ENCODE measurements around the gene LCN1. TPM values are rescaled to one million over a fixed set of nuclear protein-coding genes. Genes with fewer than 3 reads are reported as not detected.

Gene LCN1
- polyA plus RNA-seq, 1 donor from 2014 or later, result not detected

DNA sequence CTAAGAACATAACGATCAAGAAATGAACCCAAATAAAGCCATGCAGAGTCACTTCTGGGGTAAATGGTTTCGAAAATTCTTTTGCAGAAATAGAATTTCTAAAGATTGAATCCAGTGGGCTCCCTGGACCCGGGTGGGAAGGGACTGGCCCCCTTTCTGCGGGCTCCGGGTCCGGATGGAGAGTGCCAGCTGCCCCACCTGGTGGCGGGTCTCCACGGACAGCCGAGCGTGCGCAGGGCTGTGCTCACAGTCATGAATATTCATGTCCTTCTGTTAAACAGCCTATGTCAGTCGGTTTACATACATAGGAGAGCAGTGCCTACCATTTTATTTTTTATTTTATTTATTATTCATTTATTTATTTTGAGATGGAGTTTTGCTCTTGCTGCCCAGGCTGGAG lies 46.3 kb upstream of the LCN1 start:
- no peak overlapping the region for H2AFZ ChIP-seq (ENCODE audit: low read depth, low read length)
- no peak overlapping the region for H3K9ac ChIP-seq (ENCODE audit: low read length)
- no peaks in the 10 kb centered on the region for H3K36me3 ChIP-seq (ENCODE audit: insufficient read depth, low read length)
- no peaks in the 10 kb centered on the region for H3K79me2 ChIP-seq (replicated peaks; ENCODE audit: insufficient read depth, low read length)
- no peaks in the 10 kb centered on the region for H3K9me3 ChIP-seq (ENCODE audit: low read length)
- H3K4me3 ChIP-seq (ENCODE audit: low read length), result no peak overlapping the region
- H3K27me3 ChIP-seq (ENCODE audit: insufficient read depth, low read depth, low read length), result no peaks in the 10 kb centered on the region
- TF ChIP-seq, protein P1, sequence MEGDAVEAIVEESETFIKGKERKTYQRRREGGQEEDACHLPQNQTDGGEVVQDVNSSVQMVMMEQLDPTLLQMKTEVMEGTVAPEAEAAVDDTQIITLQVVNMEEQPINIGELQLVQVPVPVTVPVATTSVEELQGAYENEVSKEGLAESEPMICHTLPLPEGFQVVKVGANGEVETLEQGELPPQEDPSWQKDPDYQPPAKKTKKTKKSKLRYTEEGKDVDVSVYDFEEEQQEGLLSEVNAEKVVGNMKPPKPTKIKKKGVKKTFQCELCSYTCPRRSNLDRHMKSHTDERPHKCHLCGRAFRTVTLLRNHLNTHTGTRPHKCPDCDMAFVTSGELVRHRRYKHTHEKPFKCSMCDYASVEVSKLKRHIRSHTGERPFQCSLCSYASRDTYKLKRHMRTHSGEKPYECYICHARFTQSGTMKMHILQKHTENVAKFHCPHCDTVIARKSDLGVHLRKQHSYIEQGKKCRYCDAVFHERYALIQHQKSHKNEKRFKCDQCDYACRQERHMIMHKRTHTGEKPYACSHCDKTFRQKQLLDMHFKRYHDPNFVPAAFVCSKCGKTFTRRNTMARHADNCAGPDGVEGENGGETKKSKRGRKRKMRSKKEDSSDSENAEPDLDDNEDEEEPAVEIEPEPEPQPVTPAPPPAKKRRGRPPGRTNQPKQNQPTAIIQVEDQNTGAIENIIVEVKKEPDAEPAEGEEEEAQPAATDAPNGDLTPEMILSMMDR (IDR thresholded peaks at IDR 0.05; ENCODE audit: poor library complexity, severe bottlenecking), result peak; percentile 67
- TF ChIP-seq MXI1 (conservative IDR thresholded peaks at IDR 0.05; ENCODE audit: poor library complexity, severe bottlenecking), result no peak
- TF ChIP-seq EP300 (conservative IDR thresholded peaks at IDR 0.05; ENCODE audit: poor library complexity, severe bottlenecking), result no peak
- TF ChIP-seq SMC3 (conservative IDR thresholded peaks at IDR 0.05; ENCODE audit: poor library complexity), result peak; percentile 68
- TF ChIP-seq, protein P2, sequence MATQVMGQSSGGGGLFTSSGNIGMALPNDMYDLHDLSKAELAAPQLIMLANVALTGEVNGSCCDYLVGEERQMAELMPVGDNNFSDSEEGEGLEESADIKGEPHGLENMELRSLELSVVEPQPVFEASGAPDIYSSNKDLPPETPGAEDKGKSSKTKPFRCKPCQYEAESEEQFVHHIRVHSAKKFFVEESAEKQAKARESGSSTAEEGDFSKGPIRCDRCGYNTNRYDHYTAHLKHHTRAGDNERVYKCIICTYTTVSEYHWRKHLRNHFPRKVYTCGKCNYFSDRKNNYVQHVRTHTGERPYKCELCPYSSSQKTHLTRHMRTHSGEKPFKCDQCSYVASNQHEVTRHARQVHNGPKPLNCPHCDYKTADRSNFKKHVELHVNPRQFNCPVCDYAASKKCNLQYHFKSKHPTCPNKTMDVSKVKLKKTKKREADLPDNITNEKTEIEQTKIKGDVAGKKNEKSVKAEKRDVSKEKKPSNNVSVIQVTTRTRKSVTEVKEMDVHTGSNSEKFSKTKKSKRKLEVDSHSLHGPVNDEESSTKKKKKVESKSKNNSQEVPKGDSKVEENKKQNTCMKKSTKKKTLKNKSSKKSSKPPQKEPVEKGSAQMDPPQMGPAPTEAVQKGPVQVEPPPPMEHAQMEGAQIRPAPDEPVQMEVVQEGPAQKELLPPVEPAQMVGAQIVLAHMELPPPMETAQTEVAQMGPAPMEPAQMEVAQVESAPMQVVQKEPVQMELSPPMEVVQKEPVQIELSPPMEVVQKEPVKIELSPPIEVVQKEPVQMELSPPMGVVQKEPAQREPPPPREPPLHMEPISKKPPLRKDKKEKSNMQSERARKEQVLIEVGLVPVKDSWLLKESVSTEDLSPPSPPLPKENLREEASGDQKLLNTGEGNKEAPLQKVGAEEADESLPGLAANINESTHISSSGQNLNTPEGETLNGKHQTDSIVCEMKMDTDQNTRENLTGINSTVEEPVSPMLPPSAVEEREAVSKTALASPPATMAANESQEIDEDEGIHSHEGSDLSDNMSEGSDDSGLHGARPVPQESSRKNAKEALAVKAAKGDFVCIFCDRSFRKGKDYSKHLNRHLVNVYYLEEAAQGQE (IDR thresholded peaks at IDR 0.05; ENCODE audit: borderline replicate concordance), result no peak
- no peak for TF ChIP-seq TAF1 (IDR thresholded peaks at IDR 0.05; ENCODE audit: low read depth)
- peak; percentile 56 for TF ChIP-seq RAD21 (conservative IDR thresholded peaks at IDR 0.05)
- no peak for TF ChIP-seq EZH2 (IDR thresholded peaks at IDR 0.05; ENCODE audit: borderline replicate concordance, insufficient read depth, low read length, poor library complexity, severe bottlenecking)
- no peak for TF ChIP-seq POLR2AphosphoS5 (IDR thresholded peaks at IDR 0.05)
- H3K9me2 ChIP-seq (ENCODE audit: insufficient read depth, low read length), result no peaks in the 10 kb centered on the region
- H3F3A ChIP-seq (ENCODE audit: insufficient read depth, low read length, poor library complexity, severe bottlenecking), result no peaks in the 10 kb centered on the region
- no peak overlapping the region for H3K27ac ChIP-seq (ENCODE audit: low read length)
- no peaks in the 10 kb centered on the region for H4K20me1 ChIP-seq (ENCODE audit: insufficient read depth)
- H3K4me2 ChIP-seq (ENCODE audit: low read length), result no peak overlapping the region

DNA sequence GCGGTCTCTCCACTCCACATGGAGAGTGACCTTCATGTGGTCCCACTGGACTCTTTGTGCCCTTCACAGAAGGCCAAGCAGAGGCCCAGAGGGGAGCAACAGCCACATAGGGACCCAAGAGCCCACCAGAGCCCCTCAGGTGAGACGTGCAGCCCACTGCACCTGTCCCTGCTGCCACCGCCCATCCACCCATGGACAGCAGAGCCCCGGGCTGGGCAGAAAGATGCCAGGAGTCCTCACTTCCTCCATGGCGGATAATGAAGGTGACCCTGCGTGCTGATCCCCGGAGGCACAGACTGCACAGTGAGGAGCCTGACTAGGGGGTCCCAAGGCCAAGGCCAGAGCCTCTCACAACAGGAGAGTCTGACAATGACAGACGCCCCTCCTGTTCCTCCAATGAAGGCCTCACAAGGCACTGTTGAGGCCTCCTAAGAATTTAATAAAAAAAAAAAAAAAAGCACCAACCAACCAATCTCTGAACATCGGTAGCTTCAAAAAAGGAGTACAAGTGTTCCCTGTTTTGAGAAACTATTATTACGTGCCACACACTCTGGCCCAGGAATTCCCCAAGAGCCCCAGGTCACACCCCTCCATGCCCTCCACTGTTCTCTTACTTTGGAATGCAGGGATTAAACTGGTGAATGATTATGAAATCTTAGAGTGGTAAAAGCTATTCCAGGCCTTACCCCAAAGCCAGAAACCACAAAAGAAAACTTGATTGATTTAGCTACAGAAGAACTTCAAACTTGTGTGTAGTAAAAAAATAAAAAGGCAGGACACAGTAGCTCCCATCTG lies 44.5 kb upstream of the LCN1 start:
- Histone ChIP-seq H3K9me3 (ENCODE audit: low read length) (no peaks in the 10 kb centered on the region), H3K79me2 (replicated peaks; ENCODE audit: insufficient read depth, low read length) (no peaks in the 10 kb centered on the region), H3K9ac (ENCODE audit: low read length) (no peak overlapping the region), H3K9me2 (ENCODE audit: insufficient read depth, low read length) (no peaks in the 10 kb centered on the region), H3K36me3 (ENCODE audit: insufficient read depth, low read length) (no peaks in the 10 kb centered on the region), H3K4me3 (ENCODE audit: low read length) (no peak overlapping the region), H3F3A (ENCODE audit: insufficient read depth, low read length, poor library complexity, severe bottlenecking) (no peaks in the 10 kb centered on the region), H3K4me2 (ENCODE audit: low read length) (no peak overlapping the region), H3K27me3 (ENCODE audit: insufficient read depth, low read depth, low read length) (no peaks in the 10 kb centered on the region), H4K20me1 (ENCODE audit: insufficient read depth) (no peaks in the 10 kb centered on the region), H2AFZ (ENCODE audit: low read depth, low read length) (no peak overlapping the region), H3K27ac (ENCODE audit: low read length) (no peak overlapping the region)
- TF ChIP-seq RAD21 (conservative IDR thresholded peaks at IDR 0.05) (no peak), MXI1 (conservative IDR thresholded peaks at IDR 0.05; ENCODE audit: poor library complexity, severe bottlenecking) (no peak)
- TF ChIP-seq, protein P2 (IDR thresholded peaks at IDR 0.05; ENCODE audit: borderline replicate concordance), result no peak
- TF ChIP-seq, protein P1 (IDR thresholded peaks at IDR 0.05; ENCODE audit: poor library complexity, severe bottlenecking), result no peak

Measured in neural cell (in vitro differentiated cells).